Mucosa of gallbladder (tissue), 1 donor: Measurements from ENCODE around the gene KRT24. TPM values are rescaled to one million over a fixed set of nuclear protein-coding genes. Genes with fewer than 3 reads are reported as not detected.
"Not testable (repeated sequence)": the region's sequence is repeated elsewhere in the genome, so short reads cannot be mapped to it uniquely, and the experiment has no call there.

Experiments
- DNase-seq: peaks from one replicate; pipeline ENCODE4 v3.0.0-alpha.2; 2020; ENCODE audit warnings: low spot score
- total RNA-seq: library from RNA; stranded (reverse); gene quantifications from one replicate; pipeline ENCODE4 v1.2.1, GENCODE V29; 2021
- donor health status: DM: no; HTN: no; CAD: no.

KRT24 gene
- 0.17 TPM for total RNA-seq

DNA sequence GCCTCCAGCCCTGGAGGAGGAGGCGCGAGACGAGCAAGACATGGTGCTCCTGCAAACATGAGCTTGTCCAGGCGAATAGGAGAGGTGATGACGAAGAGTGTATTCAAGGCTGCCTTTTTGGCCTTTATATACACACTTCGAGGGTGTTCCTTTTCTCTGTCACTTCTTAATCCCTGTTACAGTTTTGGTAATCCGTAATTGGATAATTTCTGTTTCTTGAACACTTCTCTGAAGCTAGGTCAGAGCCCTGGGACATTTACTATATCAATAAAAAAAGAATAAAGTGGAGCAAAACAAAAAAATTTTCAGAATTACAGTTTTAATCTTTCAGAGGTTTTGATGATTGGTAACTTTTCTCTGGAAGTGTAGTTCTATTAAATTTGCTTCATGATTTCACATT lies at the start of gene KRT24:
TSS of gene KRT24 (minus strand) at position 101 of the 400 bp plus-strand sequence. CDS start at position 42, 59 bp downstream.
- no peak for DNase-seq

GRCh38 chr17:40751065-40751464 lies 47.5 kb upstream of the KRT24 start:
- no peak for DNase-seq

DNA sequence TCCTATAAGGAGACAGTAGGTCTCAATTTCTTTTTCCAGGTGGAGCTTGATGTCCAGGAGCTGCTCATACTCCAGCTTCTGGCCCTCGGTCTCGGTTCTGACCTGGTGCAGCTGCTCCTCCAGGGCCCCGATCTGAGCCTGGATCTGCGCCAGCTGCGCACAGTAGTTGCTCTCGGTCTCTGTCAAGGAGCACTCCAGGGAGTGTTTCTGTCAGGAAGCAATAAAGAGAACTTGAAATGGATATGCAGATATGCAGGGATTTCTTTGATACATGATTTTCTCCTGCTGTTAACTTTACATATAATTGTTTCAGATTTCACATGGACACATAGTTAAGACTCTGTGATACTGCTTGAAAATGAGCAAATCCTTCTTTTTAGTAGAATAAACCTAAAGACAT lies 46.8 kb upstream of the KRT24 start:
- DNase-seq = no peak

DNA sequence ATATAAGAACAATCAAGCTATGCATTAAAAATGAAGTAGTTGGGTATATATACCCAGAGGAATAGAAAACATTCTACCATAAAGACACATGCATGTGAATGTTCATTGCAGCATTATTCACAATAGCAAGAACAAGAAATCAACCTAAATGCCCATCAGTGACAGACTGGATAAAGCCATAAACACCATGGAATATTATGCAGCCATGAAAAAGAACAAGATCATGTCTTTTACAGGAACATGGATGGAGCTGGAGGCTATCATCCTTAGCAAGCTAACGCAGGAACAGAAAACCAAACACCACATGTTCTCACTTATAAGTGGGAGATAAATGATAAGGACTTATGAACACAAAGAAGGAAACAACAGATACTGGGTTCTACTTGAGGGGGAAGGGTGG lies 45.1 kb upstream of the KRT24 start:
- not testable (repeated sequence) for DNase-seq

DNA sequence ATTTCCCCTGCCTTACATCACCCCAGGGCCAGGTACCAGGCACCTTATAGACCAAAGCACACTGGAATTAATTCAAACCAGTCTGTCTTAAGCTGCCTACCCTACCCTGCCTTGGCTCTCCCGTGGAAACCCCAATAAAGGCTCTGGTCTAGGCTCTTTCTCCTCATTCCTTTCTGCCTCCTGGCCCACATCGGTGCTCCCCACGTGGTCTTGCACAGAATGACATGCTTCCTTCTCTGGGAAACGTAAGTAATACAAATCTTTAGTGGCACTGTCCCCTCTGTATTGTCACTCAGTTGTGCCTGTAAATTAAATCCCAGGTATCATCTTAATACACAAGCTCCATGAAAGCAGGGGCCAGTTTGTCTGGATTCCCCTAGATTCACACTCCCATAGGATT lies 35.0 kb upstream of the KRT24 start:
- no peak for DNase-seq

GRCh38 chr17:40735016-40735415 lies 31.5 kb upstream of the KRT24 start:
- DNase-seq = no peak

- no peak for DNase-seq
Measured at GRCh38 chr17:40734018-40734417, 30.5 kb upstream of the KRT24 start.

DNA sequence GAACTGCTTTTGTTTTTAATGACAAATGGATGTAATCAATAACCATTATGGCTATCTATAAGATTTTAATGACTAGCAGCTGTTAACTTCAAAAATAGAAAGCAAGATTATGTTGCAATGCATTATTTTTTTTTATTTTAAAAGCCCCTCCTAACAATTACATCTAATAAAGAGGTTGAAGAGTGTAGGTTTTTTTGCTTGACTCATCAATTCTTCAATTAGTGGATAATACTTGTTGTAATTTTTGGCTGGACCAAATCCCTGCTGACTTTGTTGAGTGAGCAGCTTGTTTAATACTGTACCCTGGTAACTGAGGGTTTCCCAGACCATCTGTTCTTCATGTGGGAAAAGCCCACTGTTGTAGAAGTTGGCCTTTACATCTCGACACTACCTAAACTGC lies 27.4 kb upstream of the KRT24 start:
- no peak for DNase-seq

GRCh38 chr17:40727447-40728231 lies 24.1 kb upstream of the KRT24 start:
- no peak for DNase-seq

GRCh38 chr17:40726919-40727318 lies 23.4 kb upstream of the KRT24 start:
- no peak for DNase-seq

DNA sequence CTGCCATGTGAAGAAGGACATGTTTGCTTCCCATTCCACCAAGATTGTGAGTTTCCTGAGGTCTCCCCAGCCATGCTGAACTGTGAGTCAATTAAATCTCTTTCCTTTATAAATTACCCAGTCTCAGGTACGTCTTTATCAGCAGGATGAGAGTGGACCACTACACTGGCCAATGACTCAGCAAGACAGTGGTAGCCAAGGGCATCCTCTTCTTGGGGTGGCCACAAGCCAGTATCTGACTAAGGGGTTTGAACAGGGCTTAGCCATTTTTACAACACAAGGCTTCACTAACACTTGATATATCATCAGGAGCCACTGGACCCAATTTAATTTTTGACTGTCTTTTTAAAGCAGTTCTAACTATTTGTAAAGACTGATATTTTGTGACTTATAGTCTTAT lies 21.1 kb upstream of the KRT24 start:
- DNase-seq = no peak

- DNase-seq = no peak
Measured at GRCh38 chr17:40722241-40722640, 18.7 kb upstream of the KRT24 start.

DNA sequence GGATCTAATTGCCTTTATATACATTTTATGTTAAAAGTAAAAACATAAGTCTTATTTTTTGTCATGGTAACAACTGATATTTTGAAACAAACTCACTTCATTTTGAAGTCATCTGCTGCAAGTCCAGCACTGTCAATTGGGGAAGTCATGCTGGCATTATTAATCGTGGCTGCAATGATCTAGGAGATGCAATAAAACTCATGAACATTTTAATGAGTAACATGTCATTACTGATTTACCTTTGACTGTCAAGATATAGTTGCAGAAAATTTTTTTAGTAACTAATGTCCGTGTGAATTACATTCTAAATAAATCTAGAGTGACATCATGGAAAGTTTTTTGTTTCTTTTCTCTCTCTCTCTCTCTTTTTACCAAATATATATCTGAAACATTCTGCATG lies 17.3 kb upstream of the KRT24 start:
- DNase-seq = no peak

GRCh38 chr17:40718930-40719329 lies 15.4 kb upstream of the KRT24 start:
- DNase-seq = no peak

GRCh38 chr17:40717776-40718175 lies 14.2 kb upstream of the KRT24 start:
- no peak for DNase-seq

DNA sequence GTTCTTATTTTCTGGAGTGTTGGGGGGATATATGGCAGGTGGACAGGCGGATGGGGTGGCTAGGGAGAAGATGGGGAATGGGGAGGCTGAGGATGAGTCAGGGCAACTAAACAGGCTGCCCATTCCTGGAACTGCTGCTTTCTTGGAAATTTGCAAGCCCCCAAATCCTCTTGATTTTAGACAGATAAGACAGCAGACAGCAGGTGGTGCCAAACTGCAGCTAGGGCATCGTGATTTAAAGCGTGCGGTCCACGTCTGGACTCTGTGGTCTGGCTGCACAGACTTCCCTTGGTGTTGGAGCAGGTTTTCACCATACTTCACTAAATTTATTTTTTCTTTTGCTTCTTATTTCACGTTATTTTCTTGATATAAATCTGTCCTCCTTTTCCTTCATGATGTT lies 10.9 kb upstream of the KRT24 start:
- DNase-seq = no peak

DNA sequence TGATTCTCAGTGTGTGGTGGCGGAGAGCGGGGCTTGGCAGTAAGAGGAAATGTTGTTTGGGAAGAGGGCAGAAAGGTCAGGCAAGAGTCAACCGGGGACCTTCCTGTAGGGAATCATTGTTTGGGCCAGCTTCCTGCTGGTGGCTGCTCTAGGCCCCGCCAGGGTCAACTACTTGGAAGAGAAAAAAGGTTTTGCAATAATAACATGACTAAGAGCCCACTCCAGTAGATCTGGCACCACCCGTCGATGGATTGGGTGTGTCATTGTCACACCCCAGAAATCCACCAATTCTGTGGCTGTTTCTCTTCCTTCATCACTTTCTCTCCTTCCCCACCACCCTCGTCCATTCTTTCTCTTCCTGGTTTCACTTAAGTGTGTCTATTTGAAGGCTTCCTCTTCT lies 4.2 kb upstream of the KRT24 start:
- peak; percentile 45 for DNase-seq

GRCh38 chr17:40705584-40705983 lies 2.0 kb upstream of the KRT24 start:
- no peak for DNase-seq

DNA sequence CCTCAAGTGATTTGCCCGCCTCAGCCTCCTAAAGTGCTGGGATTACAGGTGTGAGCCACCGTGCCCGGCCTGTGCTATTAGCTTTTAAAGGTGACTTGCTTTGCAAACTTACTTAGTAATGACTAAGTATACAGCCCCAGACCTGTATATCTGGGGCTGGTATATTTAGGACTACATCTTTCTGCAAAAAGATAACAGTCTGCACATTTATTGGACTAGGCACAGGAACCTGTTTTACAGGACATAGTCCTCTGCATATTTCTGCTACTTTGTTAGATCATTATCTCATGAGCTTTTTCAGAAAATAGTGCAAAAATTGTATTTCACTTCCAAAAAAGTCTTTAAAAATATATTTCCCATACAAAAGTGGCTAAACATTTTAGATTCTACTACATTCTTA lies 1.3 kb downstream of the KRT24 start:
- DNase-seq = no peak

DNA sequence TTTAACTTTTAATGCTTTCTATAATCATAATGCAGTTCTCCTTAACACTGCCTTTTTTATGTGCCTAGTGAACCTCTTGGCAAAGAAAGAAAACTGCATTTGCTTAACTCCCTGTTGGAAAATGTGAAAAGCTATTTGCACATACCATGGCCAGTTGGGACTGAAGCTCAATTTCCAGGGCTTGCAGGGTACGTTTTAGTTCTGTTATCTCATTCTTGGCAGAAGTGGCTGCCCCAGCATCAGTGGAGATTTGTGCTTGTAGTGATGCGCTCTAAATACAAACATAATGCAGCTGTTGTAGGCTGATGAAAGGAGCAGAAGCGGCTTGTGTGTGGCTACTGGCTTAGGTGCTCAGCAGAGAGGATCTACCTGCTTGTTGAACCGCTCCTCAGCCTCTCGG lies 3.7 kb downstream of the KRT24 start:
- DNase-seq = no peak

GRCh38 chr17:40699371-40699770 lies 4.2 kb downstream of the KRT24 start:
- DNase-seq = no peak

DNA sequence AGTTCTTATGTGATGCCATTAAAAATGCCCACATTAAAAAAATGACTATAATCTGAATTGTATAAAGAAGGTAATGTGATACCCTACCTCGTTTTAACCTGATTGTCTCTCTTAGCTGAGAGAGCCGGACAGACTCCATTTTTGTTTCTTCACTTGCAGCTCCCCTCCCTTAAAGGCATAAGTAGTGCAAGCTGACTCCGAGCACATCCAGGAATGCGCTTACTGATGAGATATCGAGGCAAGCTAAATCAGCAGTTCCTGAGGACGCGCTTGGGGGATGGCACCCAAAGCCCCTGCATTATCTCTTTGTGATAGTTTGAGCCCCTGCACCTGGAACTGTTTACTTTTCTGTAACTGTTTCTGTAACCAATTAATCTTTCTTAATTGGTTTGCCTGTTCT lies 6.3 kb downstream of the KRT24 start:
- no peak for DNase-seq

GRCh38 chr17:40696651-40697072 lies 6.9 kb downstream of the KRT24 start:
- DNase-seq = no peak

- DNase-seq = no peak
Measured at GRCh38 chr17:40695874-40696472, 7.6 kb downstream of the KRT24 start.
